Eye (tissue), 1 donor: Measurements from ENCODE around the gene DHX35.

Experiments
- DNase-seq: peaks from one replicate; pipeline ENCODE4 v3.0.0-alpha.2; 2015

DHX35 gene, protein sequence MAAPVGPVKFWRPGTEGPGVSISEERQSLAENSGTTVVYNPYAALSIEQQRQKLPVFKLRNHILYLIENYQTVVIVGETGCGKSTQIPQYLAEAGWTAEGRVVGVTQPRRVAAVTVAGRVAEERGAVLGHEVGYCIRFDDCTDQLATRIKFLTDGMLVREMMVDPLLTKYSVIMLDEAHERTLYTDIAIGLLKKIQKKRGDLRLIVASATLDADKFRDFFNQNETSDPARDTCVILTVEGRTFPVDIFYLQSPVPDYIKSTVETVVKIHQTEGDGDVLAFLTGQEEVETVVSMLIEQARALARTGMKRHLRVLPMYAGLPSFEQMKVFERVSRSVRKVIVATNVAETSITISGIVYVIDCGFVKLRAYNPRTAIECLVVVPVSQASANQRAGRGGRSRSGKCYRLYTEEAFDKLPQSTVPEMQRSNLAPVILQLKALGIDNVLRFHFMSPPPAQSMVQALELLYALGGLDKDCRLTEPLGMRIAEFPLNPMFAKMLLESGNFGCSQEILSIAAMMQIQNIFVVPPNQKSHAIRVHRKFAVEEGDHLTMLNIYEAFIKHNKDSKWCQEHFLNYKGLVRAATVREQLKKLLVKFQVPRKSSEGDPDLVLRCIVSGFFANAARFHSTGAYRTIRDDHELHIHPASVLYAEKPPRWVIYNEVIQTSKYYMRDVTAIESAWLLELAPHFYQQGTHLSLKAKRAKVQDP

DNA sequence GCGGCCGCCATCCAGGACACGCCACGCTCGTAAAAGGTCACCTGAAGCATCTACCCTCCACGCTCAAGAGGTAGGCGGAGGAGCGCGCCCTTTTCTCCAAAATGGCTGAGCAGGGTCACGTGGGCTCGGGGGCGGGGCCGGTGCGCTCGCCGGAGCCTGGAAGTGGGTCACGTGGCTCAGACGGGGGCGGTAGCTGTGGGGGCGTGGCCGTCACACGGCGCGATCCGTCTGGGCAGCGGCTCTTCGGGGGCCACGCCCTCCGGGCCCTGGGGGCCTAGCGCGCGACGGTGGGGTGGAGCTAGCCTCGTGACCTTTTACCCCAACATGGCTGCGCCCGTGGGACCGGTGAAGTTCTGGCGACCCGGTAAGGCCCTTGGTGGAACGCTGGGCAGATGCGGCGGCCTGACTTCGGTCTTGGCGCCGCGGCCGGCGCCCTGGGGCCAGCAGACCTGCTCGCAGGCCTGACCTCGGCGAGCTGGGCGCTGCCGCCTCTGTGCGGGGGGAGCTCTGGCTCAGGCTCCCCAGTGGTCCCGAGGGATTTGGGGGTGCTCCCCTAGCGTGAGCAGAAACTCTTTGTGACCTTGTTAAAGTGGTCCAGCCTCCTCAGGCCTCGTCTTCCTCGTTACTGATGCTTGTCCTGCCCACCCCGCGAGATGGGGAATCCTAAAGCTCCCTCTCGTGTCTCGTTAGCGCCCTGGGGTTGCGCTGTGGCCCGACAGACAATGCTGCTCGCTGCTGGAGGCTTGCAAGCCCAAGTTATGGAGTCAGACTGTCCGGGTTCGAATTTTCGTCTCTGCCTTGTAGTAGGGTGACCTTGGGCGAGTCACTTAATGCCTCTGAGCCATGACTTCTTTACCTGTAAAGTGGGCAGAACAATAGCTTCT, at the start of gene DHX35:
Gene DHX35, plus strand, starts transcription at position 301 of the 884 bp plus-strand sequence. Its CDS starts 24 bp downstream, at position 325.
- peak; percentile 99 for DNase-seq

DNA sequence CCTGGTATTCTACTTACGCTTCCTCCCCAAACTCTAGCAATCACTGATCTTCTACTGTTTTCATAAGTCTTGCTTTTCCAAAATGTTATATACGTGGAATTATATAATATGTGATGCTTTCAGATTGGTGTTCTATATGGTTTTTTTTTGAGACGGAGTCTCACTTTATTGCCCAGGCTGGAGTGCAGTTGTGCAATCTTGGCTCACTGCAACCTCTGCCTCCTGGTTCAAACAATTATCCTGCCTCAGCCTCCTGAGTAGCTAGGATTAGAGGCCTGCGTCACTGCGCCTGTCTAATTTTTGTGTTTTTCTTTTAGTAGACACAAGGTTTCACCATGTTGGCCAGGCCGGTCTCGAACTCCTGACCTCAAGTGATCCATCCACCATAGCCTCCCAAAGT, 46.8 kb upstream of the DHX35 start:
- no peak for DNase-seq

DNA sequence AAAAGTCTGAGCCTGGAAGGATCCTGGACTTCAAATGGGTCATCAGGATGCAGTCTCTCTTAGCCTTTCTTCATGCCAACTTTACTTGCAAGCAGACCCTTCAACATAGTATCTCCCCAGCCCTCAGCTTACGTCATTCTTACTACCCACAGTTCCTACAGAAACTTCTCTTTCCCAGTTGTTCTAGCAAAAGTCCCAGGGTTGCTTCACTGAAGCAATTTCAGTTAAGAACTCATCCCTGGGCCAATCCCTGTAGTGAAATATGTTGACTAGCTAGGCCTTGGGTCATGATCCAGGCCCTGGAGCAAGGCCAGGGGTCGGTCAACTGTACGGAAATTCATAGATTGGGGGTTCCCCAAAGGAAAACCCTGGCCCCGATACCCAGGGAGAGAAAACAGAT, 44.5 kb upstream of the DHX35 start:
- no peak for DNase-seq

DNA sequence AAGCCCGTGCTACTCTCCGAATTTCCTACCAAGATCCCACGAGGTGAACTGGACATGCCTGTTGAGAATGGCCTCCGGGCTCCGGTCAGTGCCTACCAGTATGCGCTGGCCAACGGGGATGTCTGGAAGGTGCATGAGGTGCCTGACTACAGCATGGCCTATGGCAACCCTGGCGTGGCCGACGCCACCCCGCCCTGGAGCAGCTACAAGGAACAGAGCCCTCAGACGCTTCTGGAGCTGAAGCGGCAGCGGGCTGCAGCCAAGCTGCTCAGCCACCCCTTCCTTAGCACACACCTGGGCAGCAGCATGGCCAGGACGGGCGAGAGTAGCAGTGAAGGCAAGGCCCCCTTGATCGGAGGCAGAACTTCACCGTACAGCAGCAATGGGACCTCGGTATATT, 44.0 kb upstream of the DHX35 start:
- DNase-seq, result no peak

DNA sequence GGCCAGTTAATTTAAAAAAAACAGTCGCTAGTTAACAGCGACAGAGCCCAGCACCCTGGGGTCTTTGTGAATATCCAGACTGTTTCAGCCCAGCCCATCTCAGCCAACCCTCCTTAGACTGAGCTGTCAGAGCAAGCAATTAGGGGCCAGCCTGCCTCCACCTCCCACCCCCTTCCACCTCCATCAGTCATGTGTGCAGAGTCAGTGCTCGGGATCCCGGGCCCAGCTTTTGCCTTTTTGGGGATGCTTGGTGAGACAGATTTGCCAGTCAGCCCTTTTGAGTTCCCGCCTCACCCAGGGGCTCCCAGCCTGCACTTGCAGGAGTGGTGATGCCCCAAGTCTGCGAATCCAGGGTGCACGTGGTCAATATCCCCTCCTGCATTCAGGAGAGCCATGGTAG, 42.5 kb upstream of the DHX35 start:
- peak; percentile 38 for DNase-seq

DNA sequence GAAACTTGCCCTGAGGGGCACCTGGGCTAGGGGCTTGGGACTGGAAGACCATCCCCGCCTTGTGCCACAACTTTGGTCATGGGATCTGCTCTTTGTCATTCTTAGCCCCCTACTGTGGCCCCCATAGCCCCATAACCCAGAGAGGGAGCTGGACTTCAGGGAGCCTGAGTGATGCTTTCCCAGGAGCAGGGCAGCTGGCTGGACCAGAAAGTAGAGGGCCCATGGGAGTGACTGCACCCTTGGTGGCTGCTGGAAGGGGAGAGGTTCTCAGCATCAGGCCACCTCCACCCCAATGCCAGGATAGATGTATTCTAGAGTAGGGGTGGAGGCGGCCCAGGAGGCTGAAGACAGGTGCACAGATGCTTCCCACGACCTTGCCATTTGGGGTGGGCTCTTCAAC, 41.7 kb upstream of the DHX35 start:
- DNase-seq, result no peak

DNA sequence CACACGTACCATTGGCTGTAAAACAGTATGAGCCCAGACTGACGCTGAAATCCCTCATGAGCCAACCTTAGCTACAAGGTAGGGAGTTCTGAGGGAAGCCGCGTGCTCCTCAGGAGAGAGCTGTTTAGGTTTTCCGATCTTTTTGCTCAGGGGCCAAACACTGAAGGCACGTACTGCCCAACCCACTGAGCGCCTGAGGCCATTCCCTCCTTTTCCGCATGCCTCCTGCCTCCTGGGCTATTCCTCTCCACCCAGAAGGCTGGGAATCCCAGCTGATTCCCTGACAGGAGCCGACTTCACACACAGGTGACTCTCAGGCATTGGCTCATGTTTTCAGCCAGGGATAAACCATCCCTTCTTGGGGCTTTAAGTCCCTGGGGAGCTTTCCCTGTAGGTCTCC, 41.3 kb upstream of the DHX35 start:
- DNase-seq, result no peak

DNA sequence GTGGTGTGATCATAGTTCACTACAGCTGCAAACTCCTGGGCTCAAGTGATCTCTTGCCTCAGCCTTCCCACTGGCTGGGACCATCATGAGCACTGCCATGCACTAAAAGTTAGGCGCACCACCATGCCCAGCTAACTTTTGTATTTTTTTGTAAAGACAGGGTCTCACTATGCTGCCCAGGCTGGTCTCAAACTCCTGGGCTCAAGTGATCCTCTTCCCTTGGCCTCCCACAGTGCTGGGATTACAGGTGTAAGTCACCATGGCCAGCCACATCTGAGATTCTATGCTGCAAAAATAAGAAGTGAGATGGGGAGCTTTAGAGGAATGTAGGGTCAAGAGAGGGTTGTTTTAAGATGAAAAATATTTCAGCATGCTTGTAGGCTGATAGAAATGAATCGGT, 37.4 kb upstream of the DHX35 start:
- DNase-seq, result no peak

- DNase-seq, result peak; percentile 99
Measured at GRCh38 chr20:38926142-38926933, 35.8 kb upstream of the DHX35 start, which contains the start of gene FAM83D. Gene FAM83D (plus strand): TSS chr20:38926417. CDS start chr20:38926443, 26 bp downstream.

GRCh38 chr20:38926934-38927616, 35.1 kb upstream of the DHX35 start:
- no peak for DNase-seq

- DNase-seq, result no peak
Measured at GRCh38 chr20:38927902-38928578, 34.1 kb upstream of the DHX35 start.

- no peak for DNase-seq
Measured at GRCh38 chr20:38930242-38930569, 31.9 kb upstream of the DHX35 start.

DNA sequence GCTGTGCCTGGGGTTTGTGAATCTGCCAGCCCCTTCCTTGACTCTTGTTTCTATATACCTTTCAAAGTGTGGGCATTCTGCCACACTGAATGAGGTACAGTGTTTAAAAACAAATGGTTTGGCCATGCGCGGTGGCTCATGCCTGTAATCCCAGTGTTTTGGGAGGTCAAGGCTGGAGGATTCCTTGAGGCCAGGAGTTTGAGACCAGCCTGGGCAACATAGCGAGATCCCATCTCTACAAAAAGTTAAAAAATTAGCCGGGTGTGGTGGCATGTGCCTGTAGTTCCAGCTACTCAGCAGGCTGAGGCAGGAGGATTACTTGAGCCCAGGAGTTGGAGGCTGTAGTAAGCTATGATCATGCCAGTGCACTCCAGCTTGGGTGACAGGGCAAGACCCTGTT, 30.2 kb upstream of the DHX35 start:
- DNase-seq, result no peak

DNA sequence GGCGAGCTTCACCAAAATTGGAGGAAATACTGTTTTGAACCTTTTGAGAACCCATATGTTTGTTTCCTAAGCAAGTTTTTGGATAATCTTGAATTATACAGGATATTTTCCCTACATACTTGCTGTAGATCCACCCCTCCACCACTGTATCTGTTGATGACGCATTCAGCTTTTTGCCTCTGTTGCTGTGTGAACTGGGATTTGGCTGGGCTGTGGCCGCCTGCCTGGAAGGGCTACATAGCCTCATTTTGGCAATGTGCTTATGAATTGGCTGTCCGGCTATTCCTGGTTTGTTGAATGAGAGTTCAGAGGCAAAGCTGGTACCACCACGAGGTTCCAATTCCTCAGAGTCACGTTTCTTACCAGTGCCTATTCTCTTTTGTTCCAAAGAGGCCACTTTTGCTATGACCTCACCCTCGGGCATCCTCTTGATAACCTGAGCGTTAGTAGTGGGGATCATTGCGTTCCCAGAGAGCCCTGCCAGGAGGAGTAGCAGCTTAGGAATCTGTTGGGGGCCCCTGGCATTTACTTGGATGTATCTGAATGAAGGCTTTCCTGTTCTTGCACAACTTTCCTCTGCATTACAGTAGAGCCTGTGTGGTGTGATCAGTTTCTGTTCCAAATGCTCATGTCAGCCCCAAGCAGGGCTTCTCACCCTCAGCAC, 29.6 kb upstream of the DHX35 start:
- DNase-seq, result no peak

- DNase-seq, result no peak
Measured at GRCh38 chr20:38934530-38934929, 27.6 kb upstream of the DHX35 start.

DNA sequence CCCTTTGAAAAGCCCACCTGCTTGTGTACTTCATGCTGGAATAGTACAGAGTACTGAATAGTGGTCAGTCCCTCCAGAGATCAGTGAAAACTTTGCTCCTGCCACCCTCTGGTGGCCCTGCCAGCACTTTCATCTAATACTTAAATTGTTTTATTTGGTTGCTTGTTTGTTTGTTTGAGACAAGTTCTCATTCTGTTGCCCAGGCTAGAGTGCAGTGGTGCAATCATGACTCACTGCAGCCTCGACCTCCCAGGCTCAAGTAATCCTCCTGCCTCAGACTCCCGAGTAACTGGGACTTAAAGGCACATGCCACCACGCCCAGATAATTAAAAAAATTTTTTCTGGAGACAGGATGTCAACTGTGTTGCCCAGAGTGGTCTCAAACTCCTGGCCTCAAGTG, 26.9 kb upstream of the DHX35 start:
- DNase-seq, result no peak

DNA sequence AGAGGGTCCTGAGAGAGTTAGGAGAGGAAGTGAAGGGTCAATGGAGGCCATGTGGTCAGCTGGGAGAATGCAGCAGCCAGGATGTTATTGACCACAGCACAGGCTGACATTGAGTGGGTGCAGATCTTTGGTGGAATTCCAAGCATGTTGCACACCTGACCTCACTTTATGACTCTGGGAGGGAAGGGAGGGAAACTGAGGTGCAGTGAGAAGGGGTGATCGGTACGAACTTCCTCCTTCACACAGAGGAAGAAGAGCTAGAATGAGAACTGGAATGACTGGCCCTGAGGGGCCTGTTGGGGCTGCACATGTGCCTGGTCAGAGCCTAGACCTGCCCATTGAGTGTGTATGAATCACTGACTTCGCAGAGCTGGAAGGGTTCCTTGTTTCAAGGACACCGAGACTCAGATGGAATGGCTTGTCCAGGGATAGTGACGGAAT, 26.2 kb upstream of the DHX35 start:
- no peak for DNase-seq

- DNase-seq, result no peak
Measured at GRCh38 chr20:38937000-38937399, 25.1 kb upstream of the DHX35 start.

GRCh38 chr20:38937978-38938473, 24.1 kb upstream of the DHX35 start:
- no peak for DNase-seq

DNA sequence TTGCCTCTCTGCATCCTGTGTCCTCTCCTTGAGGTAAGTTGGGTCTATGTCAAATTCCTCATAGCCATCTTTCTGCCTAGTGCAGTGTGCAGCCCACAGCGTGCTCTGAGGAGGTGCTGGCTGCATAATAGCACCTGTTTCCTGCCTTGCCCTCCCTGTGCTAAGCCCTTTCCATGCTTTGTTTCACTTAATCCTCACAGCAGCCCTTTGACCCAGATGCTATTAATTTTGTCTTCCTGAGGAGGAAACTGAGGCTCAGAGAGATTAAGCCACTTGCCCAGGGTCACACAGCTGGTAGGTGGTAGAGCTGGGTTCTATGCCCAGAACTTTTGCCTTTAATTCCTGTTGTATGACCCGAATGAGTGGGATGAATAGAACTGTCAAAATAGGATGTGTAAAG, 22.5 kb upstream of the DHX35 start:
- no peak for DNase-seq

DNA sequence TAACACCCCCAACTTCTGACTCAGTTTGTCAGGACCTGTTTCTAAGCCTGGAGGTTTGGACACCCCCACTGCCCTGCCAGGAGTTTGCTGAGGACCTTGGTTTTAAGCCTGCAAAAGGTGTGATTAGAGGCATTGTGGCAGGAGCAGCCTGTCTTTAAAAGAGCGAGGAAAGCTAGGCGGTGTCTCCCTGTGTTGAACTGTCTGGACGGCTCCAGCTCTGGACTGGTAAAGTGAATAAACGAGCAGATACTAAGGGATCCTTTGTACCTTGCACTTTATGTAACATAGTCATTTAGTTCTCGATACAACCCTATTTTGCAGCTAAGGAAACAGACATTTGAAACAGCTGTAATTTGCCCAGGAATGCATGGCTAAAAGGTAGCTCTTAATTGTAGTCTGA, 21.5 kb upstream of the DHX35 start:
- DNase-seq, result no peak
